Measurements from ENCODE around the gene SLC30A2. TPM values are rescaled to one million over a fixed set of nuclear protein-coding genes. Genes with fewer than 3 reads are reported as not detected.
A peak's percentile ranks its signal among the peaks of the same experiment; 100 is the strongest.

Gene SLC30A2
- total and polyA plus RNA-seq, 9 of the 15 experiments (the other 6 are each of a cell fraction or from before 2014, with no cell fraction given), result 0.01 to 0.18 (median 0.06) TPM; not detected in 3

DNA sequence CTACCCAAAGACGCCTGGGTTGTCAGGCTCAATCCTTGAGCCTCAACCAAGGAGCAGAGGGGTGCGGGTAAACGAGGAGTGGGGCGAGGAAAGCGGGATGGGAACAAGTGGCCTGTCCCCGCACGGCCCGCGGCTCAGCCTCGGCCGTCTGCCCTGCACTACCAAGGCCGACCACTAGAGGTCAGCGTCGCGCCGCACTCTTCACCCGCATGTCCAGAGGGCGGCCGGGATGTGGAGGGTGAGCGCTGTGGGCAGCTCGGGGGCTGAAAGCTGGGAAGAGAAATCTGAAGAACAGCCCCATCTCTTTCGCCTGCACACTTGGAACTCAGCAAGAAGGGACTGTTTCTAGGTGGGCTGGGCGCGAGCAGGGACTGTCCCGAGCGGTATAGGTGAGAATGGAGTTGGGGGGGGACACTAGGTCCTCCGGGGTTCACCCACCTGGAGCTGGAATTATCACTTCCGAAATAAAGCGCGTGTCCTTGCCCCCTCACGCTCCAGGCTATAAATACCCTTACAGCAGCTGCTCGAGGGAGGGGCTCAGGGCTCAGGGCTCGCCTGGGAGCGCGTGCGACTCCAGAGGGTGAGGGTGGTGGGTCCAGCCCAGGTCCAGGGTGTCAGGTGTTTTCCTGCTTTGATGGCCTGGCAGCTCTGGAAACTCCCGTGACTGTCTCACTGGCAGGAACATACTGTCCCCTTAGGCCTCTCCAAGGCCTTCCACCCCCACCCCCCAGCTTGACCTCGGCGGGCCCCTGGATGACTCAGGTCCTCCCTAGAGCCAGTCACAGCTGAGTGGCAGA lies 9.8 kb downstream of the SLC30A2 start (continued):
- TF ChIP-seq THRB (CRISPR knock-in tag; conservative IDR thresholded peaks at IDR 0.05) (0 out of 2 replicates have a peak, but pooled peaks have one; percentile 22), EHMT2 (IDR thresholded peaks at IDR 0.05) (no peak), KDM2B (CRISPR knock-in tag; IDR thresholded peaks at IDR 0.05) (no peak), ZNF512 (tag; IDR thresholded peaks at IDR 0.05) (no peak), PHF20 (IDR thresholded peaks at IDR 0.05; ENCODE audit: partially characterized antibody) (no peak), ZKSCAN3 (CRISPR knock-in tag; IDR thresholded peaks at IDR 0.05) (no peak), GABPB1 (CRISPR knock-in tag; IDR thresholded peaks at IDR 0.05) (peak; percentile 76; the same call in 1 of the 2 replicates), ZBTB40 (IDR thresholded peaks at IDR 0.05) (no peak; the same call in 1 of the 2 replicates), ZBTB40 (CRISPR knock-in tag; IDR thresholded peaks at IDR 0.05) (no peak), ZNF583 (CRISPR knock-in tag; IDR thresholded peaks at IDR 0.05) (no peak), SIN3A (IDR thresholded peaks at IDR 0.05; ENCODE audit: borderline replicate concordance in 2 of 2, control insufficient read depth in 1 of 2, low read depth in 2 of 2, low read length in 2 of 2) (peak in 1 of 2 experiments; percentile 44; a peak in 2 of 4 replicates), HNRNPL (IDR thresholded peaks at IDR 0.05; ENCODE audit: low read depth, low read length) (no peak), RFX1 (IDR thresholded peaks at IDR 0.05) (no peak), HEY1 (CRISPR knock-in tag; IDR thresholded peaks at IDR 0.05; ENCODE audit: borderline replicate concordance) (no peak), ZNF436 (CRISPR knock-in tag; IDR thresholded peaks at IDR 0.05) (no peak), U2AF2 (optimal IDR thresholded peaks at IDR 0.05; ENCODE audit: low read depth, low read length) (no peak), DDX20 (tag; IDR thresholded peaks at IDR 0.05; ENCODE audit: low read depth) (no peak)
